ENCODE measurements around the gene ABHD17C.
A peak's percentile ranks its signal among the peaks of the same experiment; 100 is the strongest.

DNA sequence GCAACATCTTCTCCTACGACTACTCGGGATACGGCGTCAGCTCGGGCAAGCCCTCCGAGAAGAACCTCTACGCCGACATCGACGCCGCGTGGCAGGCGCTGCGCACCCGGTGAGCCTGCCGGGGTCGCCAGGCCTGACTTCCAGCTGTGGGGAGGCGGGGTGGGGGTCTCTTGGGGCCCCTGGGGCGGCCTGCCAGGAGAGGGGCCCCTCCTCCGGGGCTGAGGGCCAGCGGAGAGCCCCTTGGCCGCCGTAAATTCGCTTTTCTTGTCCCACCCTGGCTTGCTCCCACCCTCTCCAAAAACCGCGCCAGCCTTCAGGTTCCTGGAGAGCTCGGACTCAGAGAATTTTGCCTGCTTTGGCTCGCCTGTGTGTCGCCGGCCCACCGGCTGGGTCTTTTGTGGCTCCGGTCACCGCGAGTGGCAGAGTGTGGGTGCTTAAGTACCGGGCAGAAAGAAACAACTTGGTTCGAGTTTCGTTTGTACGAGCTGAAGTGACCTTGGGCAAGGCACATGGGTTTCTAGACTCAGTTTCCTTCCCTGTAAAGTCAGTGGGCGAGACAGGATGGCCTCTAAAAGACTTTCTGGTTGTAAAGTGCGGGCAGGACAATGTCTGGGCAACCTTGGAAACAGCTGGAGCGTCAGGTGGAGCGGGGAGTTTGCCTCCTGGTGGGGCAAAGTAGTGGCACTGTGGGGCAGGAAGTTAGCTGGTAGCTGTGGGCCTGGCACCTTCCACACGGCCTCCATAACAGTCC lies 976 bp downstream of the ABHD17C start:
- TF ChIP-seq, protein P1, sequence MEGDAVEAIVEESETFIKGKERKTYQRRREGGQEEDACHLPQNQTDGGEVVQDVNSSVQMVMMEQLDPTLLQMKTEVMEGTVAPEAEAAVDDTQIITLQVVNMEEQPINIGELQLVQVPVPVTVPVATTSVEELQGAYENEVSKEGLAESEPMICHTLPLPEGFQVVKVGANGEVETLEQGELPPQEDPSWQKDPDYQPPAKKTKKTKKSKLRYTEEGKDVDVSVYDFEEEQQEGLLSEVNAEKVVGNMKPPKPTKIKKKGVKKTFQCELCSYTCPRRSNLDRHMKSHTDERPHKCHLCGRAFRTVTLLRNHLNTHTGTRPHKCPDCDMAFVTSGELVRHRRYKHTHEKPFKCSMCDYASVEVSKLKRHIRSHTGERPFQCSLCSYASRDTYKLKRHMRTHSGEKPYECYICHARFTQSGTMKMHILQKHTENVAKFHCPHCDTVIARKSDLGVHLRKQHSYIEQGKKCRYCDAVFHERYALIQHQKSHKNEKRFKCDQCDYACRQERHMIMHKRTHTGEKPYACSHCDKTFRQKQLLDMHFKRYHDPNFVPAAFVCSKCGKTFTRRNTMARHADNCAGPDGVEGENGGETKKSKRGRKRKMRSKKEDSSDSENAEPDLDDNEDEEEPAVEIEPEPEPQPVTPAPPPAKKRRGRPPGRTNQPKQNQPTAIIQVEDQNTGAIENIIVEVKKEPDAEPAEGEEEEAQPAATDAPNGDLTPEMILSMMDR (IDR thresholded peaks at IDR 0.05): peak in 2 of 6 experiments; percentile 17 to 35
- TF ChIP-seq POLR2A (IDR thresholded peaks at IDR 0.05): no peak

Data from adrenal gland (tissue), 5 donors.